ENCODE measurements around the gene GRPEL2.

Gene GRPEL2

GRCh38 chr5:149320791-149321330 is 24.4 kb upstream of the GRPEL2 start:
- peak; percentile 87 for DNase-seq

DNA sequence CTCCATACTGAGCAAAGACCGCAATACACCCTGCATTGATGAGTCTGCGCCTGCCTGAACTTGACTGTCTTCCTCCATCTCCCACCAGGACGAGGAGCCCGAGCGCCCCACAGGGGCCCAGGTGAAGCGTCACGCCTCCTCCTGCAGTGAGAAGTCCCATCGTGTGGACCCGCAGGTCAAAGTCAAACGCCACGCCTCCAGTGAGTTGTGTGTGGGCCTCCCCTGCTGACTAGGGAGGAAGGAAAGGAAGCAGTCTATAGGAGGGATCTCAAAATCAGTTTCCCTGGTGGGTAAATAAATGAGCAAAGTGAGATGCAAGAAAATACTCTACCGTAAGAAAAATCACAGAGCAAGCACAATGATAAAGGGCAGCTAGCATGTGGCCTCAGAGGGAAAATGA is 22.8 kb upstream of the GRPEL2 start:
- DNase-seq: no peak

- DNase-seq: no peak
These were observed 22.1 kb upstream of the GRPEL2 start for GRCh38 chr5:149323210-149323609.

DNA sequence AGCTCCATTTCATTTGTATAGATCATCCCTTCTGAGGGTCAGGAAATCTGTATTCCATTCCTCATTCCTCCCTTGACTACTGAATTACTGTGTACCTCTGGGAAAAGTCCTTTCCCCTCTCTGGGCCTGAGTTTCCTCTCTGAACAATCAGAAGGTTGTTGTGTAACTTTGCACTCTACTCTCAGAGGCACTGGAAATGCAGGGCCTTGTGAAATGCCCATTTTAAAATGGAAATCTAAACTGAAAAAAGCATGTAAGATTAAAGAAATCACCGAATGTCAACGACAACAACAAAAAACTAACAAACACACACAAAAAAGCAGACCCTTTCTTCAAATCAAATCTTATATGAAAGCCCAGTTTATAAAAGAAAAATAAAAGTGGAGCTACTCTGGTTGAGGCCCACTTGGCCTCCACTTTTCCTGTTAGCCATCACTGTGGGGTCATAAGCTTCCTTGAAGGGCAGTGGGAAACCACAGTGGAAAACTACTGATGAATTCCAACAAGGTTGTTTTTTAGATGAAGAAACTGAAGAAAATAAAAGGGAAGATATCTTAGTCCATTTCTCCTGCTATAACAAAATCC is 21.6 kb upstream of the GRPEL2 start:
- no peak for DNase-seq

- DNase-seq: no peak
These were observed 20.7 kb upstream of the GRPEL2 start for GRCh38 chr5:149324641-149325040.

DNA sequence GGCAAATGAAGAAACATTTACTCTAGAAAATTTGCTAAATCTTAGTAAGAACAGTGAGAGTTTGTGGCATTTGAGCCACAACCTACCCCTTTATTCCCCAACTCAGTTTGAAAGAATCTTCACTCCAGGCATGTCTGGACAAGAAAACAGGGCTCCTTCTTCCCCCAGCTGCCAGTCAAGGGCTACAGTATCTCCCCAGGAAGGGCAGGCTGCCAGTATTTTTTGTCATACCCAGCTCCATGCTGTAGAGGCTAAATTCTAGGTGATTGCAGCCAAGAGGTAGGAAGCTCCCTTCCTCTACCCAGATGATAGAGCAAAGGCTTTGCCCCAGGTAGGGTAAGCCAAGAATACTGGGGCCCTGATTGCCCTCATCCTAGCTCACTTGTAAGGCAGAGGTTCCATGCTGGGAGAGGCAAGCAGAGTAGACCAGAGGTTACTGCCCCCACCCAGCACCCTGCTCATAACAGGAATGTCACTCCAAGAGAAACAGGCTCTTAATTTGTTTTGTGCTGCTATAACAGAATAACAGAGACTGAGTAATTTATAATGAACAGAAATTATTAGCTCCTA is 20.0 kb upstream of the GRPEL2 start:
- peak; percentile 17 for DNase-seq

- DNase-seq: no peak
These were observed 19.4 kb upstream of the GRPEL2 start for GRCh38 chr5:149325894-149326293.

GRCh38 chr5:149326611-149327010 is 18.7 kb upstream of the GRPEL2 start:
- no peak for DNase-seq

DNA sequence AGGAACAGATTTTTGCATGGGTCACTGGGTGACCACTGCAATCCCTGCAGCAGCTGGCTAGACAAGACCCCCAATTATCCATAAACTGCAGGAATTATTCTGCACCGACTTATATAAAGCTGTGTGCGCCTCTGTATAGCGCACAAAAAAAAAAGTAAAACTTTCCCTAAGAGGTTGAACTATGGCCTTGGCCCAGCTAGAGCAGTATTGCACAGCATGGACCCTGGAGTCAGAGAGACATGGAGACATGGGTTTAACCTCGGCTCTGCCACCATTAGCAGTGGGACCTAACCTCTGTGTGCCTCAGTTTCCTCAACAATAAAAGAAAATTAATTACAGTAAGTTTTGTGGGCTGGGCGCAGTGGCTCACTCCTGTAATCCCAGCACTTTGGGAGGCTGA is 17.1 kb upstream of the GRPEL2 start:
- no peak for DNase-seq

GRCh38 chr5:149333711-149334443 is 11.4 kb upstream of the GRPEL2 start:
- DNase-seq: no peak

DNA sequence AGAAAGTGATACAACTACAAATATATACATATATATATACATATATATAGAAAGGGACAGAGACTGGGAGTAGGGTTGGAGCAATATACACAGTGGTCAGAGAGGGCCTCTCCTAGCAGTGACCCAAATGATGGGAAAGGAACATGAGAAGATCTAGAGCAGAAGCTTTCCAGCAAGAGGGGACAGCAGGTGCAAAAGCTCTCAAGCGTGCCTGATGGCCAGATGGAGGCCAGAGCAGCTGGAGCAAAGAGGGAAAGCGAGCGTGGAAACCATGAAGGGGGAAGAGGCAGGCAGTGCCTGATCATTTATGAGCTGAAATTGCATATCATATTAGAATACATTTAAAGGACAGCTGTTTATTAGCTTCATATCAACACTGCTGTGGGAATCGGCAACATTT is 7.6 kb upstream of the GRPEL2 start:
- peak; percentile 56 for DNase-seq

DNA sequence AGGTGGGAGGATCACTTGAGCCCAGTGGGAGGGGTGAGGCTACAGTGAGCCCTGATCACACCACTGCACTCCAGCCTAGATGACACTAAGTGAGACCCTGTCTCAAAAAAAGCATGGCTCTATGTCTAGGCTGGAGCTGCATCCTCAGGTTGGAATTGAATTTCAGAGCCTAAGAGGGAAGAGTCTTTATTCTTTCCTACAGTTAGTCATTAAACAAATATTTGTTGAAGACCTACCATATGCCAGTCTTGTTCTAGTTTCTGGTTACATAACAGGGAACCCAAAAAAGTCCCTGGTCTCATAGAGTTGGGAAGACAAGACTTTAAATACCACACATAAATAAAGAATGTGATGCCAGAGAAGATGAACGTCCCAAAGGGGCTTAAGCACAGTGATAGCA is 6.9 kb upstream of the GRPEL2 start:
- DNase-seq: peak; percentile 3

DNA sequence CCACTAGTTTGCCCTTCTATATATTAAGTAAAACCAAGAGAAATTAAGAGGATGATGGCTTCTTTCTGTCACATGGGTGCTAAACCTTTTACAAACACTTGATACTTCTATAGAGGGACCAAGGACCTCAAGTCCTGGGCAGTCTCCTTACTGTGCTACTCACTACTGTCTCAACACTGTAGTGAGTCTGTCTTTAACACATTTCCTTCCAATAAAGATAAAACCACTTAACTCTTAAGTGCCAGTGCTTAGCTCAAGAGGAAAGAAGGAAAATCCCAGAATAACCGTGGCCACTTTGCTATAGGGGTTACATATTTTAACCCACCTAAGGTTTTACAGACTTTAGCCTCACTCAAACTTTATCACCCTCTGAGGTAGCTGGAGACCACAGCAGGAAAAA is 4.4 kb upstream of the GRPEL2 start:
- DNase-seq: no peak

- DNase-seq: peak; percentile 24
These were observed 3.4 kb upstream of the GRPEL2 start for GRCh38 chr5:149341876-149342275.

GRCh38 chr5:149344151-149344550 is 1.1 kb upstream of the GRPEL2 start:
- DNase-seq: no peak

DNA sequence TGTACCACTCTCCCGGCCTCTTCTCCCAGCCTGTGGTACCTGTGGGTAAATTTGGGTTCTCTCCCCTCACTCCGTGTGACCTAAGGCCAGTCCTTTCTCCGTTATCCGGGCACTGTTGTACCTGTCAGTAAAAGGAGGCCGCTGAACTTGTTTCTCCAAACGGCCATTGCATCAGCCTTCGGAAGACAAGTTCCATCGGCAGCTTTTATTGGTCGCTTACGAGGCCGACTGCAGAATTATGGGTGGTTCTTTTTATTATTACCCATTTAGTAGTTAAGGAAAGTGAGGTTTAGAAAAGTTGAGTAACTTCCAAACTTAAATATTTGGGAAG is 558 bp downstream of the GRPEL2 start:
- no peak for DNase-seq

DNA sequence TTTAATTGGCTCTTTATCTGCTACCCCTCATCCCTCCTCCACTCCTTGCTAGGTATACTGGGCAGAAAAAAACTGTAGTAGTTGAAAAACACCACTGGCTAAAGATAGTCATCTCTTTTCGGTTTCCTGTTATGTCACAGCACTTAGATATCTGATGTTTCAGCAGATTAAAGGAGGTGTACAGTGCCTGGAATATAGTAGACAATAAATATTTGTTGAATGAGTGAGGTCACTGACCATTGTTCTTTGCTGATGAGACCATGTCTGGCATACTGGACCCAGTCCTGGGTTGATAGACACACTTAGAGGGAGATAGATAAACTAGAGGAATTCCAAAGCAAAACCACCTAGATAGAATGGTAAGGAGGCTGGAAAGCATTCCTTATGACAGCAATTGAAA is 3.2 kb downstream of the GRPEL2 start:
- no peak for DNase-seq

DNA sequence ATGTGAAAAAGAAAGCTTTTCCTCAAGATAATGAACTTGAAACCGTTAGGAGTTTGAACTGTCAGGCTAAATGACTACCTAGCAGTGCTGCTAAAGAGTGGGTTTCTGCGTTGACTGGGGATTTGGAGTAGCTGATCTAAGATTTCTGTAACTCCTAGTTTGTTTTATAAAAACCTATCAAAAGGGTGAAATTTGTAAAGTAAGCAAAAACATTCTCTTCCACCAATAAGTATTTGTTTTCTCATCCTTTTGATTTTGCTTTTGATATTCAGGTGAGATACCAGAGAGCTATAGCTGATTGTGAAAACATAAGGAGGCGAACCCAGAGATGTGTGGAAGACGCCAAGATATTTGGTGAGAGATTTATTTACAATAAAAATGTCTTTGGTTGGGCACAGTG is 4.1 kb downstream of the GRPEL2 start:
- no peak for DNase-seq

DNA sequence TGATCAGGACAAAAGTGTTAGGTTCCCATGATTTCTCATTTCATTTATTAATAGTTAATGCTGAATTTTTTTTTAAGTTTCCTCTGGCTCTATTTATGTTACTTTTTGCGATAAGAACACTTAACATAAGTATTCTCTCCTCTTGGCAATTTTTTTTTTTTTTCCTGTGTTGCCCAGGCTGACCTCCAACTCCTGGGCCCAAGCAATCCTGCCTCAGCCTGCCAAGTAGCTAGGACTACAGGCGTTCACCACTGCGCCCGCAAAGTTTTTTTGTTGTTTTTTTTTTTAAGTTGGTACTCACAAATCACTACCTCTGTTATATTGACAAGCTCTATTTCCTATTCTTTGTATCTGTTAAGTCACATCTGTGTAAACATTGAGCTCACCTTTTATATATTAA is 6.9 kb downstream of the GRPEL2 start:
- no peak for DNase-seq

DNA sequence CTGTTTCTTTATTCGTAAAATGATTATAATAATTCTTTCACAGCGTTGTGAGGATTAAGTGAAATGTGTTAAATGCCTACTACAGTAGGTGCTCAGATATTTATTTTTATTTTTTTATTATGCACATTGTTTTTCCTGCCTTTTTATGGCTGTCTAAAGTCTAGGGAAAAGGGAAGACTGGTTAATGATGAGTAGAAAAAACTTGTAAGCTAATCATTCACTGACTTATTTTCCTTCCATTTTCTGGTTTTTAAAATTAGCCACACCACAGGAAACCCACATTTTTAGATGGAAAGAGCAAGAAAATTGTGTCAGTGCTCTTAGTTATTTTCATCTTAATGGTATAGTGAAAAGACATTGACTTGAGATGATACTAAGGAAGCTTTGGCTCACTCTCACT is 8.6 kb downstream of the GRPEL2 start:
- no peak for DNase-seq

DNA sequence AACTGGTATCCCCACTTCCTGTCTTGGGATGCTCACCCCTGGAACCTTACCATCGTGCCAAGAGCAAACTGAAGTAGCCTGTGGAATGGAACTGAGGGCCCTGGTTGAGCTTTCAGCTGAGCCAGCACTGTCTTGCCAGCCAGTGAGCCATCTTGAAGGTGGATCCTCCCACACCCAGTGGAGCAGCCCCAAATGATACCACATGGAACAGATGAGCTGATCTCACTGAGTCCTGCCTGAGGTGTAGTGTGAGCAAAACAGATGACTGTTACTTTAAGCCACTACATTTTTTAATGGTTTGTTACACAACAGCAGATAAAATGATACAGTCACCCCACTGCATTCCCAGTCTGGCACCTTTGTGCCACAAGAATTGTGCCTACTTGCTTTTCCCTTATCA is 10.4 kb downstream of the GRPEL2 start:
- DNase-seq: no peak

GRCh38 chr5:149356391-149356790 is 11.1 kb downstream of the GRPEL2 start:
- DNase-seq: no peak

- peak; percentile 87 for DNase-seq
These were observed 12.3 kb downstream of the GRPEL2 start, which contains the start of gene PCYOX1L for GRCh38 chr5:149357370-149358293. PCYOX1L (plus strand) TSS chr5:149358046; CDS start chr5:149358069, 23 bp downstream.

Data from NCI-H1694 (cell line).